ENCODE data around the gene IFIT5.
"Not testable (repeated sequence)": the region's sequence is repeated elsewhere in the genome, so short reads cannot be mapped to it uniquely, and the experiment has no call there.

IFIT5 gene

DNA sequence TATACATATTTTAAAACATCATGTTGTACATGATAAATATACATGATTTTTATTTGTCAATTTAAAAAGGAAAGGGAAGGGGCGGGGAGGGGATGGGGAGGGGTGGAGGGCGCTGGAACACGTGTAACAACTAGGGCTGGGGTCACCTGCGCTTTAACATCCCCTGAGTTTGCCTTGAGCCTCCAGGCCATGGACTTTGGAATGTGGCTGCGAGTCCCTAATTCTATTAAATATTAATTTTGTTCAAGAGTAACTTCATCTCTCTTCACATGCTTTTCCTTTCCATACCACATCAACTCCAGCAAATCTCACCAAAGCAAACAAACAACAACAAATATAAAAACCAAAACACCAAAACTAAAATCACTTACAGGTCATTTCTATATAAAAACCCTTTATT lies 10.6 kb downstream of the IFIT5 start:
- FAIRE-seq = no peak
- no peak for DNase-seq (ENCODE audit: insufficient read length, low spot score)

DNA sequence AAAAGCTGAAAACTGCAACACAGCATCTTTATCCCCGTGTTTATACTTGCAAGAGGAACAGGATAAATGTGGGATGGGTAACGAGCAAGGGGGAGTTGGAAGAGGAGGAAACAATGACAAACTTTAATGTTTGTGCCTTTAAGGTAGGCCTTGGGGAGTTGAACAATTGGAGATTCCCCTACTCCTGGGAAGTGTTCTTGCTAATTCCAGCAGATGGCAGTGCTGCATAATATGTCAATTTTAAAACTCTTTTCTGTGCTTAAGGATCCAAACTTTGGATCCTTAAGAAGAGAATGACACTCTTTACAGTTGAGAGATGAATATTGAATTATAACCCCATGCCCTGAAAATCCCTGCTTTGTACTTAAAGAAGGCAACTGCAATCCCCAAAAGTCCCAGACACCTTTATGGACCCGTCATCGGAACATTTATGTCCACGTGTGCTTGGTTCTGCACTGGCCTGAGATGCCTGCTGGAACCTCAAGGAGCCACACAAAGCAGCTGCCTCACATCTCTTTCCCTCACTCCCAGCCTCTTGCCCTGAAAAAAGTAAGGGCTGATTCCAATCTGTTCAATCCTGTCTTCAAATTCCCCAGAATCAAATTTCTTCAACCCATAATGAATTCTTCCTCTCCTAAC lies 12.0 kb downstream of the IFIT5 start:
- DNase-seq (ENCODE audit: insufficient read length, low spot score) (peak; percentile 56), FAIRE-seq (peak; percentile 36)

DNA sequence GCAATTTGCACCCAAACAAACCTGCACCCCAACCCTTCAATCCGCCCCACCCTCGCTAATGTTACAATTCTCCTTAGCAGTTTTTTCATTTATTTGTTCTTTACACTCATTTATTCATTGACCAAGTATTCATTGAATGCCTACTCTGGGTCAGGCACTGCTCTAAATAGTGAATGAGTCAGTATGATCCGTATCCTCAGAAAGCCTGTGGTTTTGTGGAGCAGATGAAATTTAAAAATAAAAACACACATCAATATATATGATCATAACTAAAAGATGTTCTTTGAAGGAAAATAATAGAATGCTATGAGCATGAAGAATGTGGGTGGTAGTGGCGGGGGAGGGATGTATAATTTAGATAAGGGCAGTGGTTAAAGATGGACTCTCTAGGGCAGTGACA lies 13.3 kb downstream of the IFIT5 start:
- DNase-seq (ENCODE audit: insufficient read length, low spot score) = no peak
- FAIRE-seq = no peak

DNA sequence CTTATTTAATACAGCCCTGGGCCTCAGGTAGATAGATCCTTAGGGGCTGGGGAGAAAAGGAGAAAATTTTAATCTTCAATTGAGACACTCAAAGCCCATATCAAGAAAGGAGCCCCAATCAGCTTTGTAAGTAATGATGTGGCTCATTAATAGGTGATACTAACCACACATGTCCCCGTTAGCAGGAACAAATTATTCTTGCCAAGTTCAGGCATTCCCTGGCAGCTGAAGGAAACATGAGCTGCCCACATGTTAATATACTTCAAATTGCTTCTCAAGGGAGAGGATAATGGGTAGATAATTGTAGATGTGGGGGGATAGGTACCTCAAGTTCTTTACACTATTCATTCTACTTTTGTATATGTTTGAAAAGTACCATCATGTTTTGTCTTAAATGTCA lies 14.5 kb downstream of the IFIT5 start:
- DNase-seq (ENCODE audit: insufficient read length, low spot score) (no peak), FAIRE-seq (no peak)

DNA sequence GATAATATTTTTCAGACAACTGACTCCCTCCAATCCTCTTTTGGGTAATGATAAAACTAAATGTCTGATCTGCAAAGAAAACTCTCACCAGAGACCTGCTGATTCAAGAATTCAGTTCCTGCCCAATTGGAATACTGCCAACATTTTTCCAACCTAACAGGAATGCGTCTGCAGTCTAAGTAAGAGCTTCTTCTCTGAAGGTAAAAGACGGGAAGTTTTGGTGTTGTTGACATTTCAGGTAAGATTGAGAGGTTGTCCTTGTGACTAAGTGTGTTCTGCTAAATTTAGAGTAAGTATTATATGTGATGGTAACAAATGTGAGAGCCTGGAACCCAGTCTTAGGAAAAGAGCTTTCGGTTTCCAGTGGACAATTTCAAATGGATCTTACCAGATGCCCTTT lies 17.6 kb downstream of the IFIT5 start:
- peak; percentile 14 for DNase-seq (ENCODE audit: insufficient read length, low spot score)
- no peak for FAIRE-seq

DNA sequence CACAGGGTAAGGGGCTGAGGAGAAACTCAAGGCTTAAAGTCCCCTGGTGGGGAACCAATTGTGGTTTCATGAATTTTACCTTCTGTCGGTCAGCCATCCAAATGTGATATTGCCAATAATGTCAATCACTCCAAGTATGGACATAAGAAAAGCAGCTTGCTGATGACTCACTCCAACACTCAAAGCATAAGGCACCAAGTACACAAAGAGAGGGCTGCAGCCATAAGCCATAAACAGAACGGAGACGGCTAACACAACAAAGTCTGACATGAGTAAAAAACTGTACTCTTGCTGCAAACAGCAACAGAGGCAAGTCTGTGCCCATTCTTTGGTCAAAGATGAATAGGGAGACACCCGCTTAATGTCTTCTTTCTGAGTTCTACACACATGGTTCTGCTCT lies 24.2 kb downstream of the IFIT5 start:
- no peak for DNase-seq (ENCODE audit: insufficient read length, low spot score)
- FAIRE-seq = no peak

DNA sequence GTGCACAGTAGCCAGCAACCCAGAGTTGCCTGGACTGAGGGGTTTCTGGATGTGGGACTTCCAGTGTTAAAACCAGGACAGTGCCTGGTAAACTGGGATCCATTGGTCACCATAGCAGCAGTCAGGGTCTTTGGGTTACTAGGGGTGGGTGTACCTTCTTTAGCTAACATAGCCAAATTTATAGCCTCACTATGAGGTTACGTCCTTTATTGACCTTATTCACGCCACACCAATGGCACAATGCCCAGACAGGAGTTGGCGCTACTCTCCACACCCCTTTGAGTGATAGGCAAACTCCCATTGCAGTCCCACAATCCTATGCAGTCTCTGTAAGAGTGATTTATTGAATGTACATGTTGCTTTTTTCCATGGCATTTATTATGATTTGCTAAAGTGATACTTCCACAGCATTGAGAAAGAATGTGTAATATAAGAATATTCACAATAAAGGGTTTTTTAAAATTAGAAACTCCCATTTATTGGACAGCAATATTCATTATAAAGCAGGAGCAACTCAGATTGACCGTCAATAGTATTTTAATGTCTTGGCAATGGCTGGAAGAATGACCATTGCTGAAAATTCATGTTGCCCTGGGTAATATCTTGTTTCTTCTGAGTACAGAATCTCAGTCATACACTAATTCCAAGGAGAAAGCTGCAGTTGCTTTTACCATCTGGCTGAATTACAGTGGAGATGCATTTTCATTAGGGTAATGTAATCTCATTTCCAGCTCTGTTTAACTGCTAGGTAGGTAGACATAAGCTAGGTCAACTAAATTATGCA lies 26.1 kb downstream of the IFIT5 start:
- FAIRE-seq (no peak), DNase-seq (ENCODE audit: insufficient read length, low spot score) (no peak)

DNA sequence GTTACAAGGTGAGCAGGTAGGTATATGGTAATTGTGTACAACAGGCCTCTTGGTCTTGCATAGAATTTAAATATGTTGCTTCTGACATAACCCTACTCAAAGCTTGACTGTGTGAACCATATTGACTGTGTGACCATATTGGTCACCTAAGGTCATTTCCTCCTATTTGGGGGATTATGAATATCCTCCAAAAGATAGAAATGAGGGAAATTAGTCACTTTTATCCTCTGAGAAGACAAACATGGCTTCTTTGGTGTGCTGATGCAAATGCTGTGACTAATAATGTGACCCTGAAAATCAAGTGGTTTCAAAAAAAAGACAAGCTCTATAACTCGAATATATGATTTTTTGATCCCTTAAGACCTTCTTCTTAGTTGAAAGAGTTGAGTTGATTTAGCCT lies 27.9 kb downstream of the IFIT5 start:
- DNase-seq (ENCODE audit: insufficient read length, low spot score) = no peak
- FAIRE-seq = no peak

DNA sequence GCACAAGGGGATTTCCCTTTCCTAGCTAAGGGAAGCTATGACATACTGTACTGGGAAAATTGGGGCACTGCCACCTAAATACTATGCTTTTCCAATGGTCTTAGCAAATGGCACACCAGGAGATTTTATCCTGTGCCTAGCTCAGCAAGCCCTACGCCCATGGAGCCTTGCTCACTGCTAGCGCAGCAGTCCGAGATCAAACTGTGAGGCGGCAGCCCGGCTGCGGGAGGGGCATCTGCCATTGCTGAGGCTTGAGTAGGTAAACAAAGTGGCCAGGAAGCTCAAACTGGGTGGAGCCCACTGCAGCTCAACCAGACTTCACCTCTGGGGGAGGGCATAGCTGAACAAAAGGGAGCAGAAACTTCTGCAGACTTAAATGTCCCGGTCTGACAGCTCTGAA lies 30.5 kb downstream of the IFIT5 start:
- not testable (repeated sequence) for FAIRE-seq

DNA sequence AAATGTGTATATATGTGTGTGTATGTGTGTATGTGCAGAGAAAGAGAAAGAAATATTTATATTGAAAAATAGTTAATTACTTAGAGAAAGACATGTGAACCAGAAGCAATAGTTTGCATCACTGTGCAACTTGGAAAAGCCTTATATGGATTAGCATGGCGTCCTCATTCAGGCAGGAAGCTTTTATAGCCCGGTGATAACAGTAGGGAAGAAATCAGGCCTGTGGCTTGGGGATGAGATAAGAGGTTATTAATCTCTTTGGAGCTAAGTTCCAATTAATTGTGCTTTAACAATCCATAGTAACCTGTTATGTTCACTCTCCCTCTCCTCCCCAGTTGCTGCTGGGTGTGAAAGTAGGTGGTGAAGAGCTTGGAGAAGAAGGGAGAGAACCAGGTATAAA lies 36.5 kb downstream of the IFIT5 start:
- DNase-seq (ENCODE audit: insufficient read length, low spot score) = no peak
- no peak for FAIRE-seq

More for the DNA sequence above, 30.5 kb downstream of the IFIT5 start:
- DNase-seq (ENCODE audit: insufficient read length, low spot score) = not testable (repeated sequence)

DNA sequence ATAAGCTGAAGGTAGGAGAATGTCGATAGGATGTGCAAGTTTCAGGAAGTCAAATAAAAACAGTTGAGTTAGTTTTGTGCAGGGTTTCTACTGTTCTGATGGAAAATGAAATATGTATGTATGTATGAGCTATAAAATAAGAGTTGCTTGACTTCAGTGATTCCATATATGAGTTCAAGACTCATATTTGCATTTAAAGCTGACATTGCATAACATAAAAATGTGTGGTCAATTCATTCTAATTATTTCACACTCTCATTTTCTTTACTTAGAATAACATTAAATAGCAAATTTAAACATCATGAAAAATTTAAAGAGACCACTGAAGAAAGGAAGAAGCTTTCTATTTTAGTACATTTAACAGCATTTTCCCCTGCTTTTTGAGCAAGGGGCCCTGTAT lies 37.8 kb downstream of the IFIT5 start:
- DNase-seq (ENCODE audit: insufficient read length, low spot score) (no peak), FAIRE-seq (no peak)

DNA sequence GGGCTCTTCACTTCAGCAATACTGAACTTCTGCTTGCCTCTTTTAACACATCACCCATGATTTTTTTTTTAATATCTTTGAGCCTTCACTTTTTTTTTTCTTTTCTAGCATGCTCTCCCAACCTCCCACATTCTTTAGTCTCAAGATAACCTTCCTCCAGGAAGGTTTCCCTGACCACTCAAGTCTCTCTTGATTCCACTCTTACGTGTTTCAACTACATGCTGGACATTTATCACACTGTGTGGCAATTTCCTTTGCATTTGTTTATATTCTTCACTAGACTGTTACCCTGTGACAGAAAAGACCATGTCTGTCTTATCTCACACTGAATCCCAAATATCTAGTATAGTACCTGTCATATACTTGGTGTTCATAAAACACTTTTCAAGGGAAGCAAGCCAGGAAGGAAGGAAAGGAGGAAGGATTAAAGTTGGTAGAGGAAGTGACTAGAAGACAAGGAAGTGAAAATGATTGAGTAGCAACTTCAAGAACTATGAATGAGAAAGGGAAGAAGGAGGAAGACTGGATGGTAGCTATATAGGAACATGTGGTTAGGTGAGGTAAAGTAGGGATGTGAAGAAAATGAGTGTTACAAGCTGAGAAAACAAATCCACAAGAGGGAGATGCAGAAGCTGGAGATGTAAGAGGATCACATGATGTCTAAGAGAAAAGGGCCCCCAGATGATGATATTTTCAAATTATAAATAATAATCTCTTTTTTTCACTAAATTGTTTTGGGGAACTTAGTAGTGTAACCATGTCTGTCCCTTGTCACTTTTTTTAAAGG lies 40.4 kb downstream of the IFIT5 start:
- no peak for DNase-seq (ENCODE audit: insufficient read length, low spot score)
- no peak for FAIRE-seq

DNA sequence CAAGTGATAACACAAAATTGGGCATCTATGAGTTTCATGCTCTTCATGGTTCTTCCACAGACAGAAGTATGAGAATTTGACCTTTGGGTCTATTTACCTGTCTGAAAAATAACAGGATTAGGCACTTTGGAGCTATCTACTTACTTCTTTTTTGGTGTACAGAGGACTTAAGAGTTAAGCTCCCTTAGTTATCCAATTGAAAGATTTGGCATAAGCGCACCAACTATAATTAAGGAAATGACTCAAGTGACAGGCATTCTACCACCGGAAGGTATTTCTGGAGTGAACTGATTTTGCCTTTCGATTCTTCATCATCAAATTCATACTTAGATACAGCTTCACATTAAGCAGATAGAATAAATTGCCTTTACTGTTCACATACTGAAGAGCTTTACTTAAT lies 43.9 kb downstream of the IFIT5 start:
- DNase-seq (ENCODE audit: insufficient read length, low spot score) (peak; percentile 31), FAIRE-seq (no peak)

DNA sequence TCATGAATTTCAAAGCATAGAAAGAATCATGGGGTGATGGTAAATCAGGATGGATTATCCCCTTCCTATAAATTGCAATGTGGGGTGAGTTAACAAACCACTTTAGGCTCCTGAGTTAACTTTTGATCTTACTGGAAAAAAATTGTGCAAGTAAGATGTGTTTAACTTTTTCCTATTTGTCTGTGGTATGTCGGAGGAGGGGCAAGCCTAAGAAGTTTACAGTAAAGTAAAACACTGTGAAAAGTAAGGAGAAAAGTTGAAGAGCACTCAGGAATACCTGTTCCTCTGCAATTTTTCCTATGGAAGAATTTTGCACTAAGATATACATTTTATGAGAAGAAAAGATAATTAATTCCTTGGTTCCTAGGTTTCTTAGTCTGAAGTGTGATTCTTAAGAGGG lies 44.4 kb downstream of the IFIT5 start:
- DNase-seq (ENCODE audit: insufficient read length, low spot score) (no peak), FAIRE-seq (no peak)

DNA sequence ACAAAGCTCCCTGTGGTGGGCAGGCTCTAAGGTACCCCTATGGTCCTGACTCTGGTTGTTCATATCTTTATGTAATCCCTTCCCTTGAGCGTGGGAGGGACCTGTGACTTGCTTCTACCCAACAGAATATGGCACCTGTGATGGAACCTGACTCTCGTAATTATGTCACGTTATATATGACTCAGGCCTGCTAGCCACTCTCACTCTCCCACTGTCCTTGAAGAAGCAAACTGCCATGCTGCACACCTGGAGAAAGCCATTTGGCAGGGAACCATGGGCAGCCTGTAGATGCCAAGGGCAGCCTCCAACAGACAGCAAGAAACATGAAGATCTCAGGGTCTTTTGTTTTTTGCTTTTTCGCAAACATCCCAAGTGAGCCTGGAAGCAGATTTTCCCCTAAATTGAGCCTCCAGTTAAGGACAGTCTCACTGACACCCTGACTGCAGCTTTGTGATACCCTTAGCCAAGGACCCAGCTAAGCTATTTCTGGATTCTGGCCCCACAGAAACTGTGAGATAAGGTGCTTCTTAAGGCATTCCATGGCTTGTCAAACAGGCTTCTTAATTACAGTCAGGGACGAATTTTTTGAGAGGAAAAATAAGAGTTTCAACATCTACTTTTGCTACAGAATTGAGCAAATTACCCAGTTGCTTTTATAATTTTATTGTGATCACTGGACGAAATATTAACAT lies 49.6 kb downstream of the IFIT5 start:
- DNase-seq (ENCODE audit: insufficient read length, low spot score) = no peak
- no peak for FAIRE-seq

DNA sequence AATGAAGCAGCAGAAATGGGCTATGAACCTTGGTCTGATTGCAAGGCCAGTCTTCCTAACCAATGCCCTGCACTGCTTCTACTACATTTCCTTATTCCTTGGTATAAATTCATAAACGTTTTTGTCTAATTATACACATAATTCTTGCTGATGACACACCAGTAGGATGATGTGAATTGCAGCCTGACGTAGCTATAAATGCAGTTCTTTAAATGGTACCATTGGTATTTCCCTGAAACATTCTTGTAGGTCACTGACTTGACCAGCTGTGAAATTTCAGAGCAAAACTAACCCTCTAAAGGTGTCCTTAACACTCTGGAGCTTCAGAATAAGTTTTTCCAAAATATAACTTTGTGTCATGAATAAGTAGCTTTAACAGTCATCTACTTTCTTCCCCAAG lies 50.8 kb downstream of the IFIT5 start:
- no peak for DNase-seq (ENCODE audit: insufficient read length, low spot score)
- peak; percentile 44 for FAIRE-seq

DNA sequence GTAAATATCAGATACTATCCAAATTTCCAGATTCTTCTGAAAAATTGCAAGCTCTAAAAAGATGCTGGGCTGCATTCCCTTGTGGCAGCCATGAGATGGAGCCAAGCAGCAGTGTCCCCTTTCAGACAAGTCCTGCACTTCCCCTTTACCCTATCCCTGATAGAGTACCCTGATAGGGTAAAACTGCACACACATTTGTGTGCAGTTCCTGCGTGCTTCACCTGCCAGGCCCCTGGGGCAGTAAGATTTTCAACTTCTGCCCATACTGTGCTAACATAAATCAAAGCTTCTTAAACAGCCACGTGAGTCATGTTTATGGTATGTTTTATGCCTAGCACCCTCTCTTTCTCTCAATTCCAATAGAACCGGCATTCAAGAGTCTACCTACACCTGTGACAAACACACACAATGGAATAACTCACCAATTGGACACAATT lies 52.2 kb downstream of the IFIT5 start:
- FAIRE-seq (peak; percentile 44), DNase-seq (ENCODE audit: insufficient read length, low spot score) (peak; percentile 52)

DNA sequence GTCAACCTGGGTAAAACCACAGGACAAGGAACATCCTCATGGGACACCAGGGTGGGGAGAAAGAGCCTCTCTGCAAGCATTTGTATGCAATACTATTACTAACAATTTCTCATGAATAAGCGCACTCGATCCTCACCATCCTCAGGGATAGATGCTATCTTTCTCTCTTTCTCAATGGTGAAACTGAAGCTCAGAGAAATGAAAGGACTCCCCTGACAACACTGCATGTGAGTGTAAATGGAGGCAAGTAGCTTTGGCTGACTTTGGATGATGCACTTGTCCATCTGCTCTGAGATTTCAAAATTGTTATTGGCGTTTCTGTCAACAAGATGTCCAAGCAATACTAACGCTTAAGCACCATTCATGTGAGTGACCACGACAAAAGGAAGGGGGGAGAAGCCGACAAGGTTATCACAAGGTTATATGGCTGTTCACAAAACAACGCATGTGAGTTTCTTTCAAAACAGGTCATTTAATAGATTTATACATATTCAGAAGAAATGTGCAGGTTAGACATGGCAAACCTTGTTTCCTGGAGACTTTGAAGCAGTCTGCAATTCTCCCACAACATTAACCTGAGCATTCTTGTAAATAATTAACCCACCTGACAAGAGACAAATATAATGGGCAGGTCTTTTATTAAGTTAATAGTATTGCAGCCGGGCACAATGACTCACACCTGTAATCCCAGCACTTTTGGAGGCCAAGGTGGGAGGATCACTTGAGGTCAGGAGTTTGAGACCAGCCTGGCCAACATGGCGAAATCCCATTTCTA lies 54.0 kb downstream of the IFIT5 start:
- no peak for FAIRE-seq

DNA sequence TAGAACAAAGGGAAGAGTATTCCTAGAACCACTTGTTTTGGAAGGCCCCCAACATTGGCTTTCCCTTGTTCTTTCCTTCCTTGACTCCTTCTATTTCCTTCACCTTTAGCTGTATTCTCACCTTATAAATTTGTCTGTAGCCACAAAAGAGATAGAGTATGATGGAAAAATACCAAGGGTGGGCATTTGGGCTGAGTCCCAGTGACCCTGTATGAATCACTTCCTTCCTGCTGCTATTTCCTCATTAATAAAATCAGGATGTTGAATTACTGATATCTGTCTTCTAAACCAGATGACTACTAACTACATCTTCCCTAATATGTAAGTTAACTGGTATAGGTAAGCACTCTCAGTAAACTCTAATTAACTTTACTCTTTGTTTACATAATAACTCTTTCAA lies 55.1 kb downstream of the IFIT5 start:
- FAIRE-seq (no peak), DNase-seq (ENCODE audit: insufficient read length, low spot score) (no peak)

More for the DNA sequence above, 54.0 kb downstream of the IFIT5 start:
- DNase-seq (ENCODE audit: insufficient read length, low spot score) = no peak

All from HTR-8/SVneo (cell line).